ENCODE results near the gene EGR4.

DNA sequence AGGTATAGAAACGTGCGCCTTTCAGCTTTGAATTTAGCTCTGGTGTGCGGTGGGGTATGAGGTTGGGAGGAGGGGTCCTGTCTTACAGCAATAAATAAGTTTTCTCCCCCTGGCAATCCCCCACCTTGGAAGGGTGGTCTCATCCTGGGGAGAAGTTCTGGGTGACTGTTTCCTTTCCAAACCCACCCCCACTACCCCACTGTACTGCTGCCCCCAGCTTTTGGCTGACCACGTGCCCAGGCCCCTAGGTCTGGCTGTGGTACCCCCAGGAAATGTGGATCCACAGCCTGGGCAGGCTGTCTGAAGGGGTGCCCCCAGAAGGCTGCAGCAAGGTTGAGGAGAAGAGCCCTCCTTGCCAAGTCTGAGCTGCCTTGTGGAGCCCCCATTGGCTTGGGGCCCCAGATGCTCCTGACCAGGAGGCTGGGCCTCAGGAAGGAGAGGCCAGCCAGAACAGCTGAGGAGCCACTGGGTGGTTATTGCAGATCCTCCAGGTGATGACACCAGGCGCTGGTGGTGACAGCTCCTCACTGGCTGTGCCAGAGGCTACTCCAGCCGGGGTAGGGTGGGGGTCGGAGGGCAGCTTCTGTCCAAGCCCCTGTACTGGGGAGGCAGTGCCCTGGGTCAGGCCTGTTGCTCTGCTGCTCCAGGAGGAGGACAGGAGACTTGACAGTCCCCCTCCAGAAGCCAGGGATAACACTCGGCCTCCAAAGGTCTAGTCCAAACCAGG lies 35.0 kb downstream of the EGR4 start:
- TF ChIP-seq SUZ12 (IDR thresholded peaks at IDR 0.05) (no peak), LEF1 (IDR thresholded peaks at IDR 0.05; ENCODE audit: borderline replicate concordance) (no peak), FOXK2 (IDR thresholded peaks at IDR 0.05) (no peak), BHLHE40 (IDR thresholded peaks at IDR 0.05; ENCODE audit: borderline replicate concordance) (no peak), HDGF (IDR thresholded peaks at IDR 0.05; ENCODE audit: borderline replicate concordance) (no peak), ZNF384 (IDR thresholded peaks at IDR 0.05) (no peak), ELF4 (IDR thresholded peaks at IDR 0.05) (no peak), TARDBP (IDR thresholded peaks at IDR 0.05) (no peak), ARNT (IDR thresholded peaks at IDR 0.05) (no peak), CTBP1 (IDR thresholded peaks at IDR 0.05; ENCODE audit: borderline replicate concordance) (no peak), L3MBTL2 (conservative IDR thresholded peaks at IDR 0.05) (no peak), SP1 (IDR thresholded peaks at IDR 0.05) (no peak), FOXA1 (IDR thresholded peaks at IDR 0.05) (no peak), FOXM1 (IDR thresholded peaks at IDR 0.05; ENCODE audit: borderline replicate concordance) (no peak)
